HepG2 (cell line): ENCODE results near the gene TMCC1. TPM values are rescaled to one million over a fixed set of nuclear protein-coding genes. Genes with fewer than 3 reads are reported as not detected.

ENCODE experiments used
- ATAC-seq: fragments of 200-7000 bp; cut with Tn5 transposase; 3 replicates; pipeline ENCODE4 v1.9.1; 2020; ENCODE audit warnings: mild to moderate bottlenecking, moderate library complexity
- BruUV-seq: library from RNA; stranded (reverse); fragments of 400-500 nt; replicated peaks from 2 replicates; lab custom pipeline; 2021; lab: Mats Ljungman, UMichigan
- CTCF ChIA-PET: fragments of 300-600 bp; formaldehyde crosslinking; extraction: SDS; loops from one replicate; lab custom pipeline; 2021; ENCODE audit warnings: low total read pairs, inconsistent platforms, low intra/inter-chr PET ratio; lab: Yijun Ruan, JAX
- POLR2A ChIA-PET: fragments of 350-600 bp; sonication (Branson Sonifier 250); formaldehyde crosslinking; loops from one replicate; lab custom pipeline; 2020; ENCODE audit warnings: antibody characterized with exemption, inconsistent platforms; lab: Yijun Ruan, JAX
- DNase-seq: peaks from one replicate; pipeline ENCODE4 v3.0.0-alpha.2; 2015; ENCODE audit warnings: low spot score
- FAIRE-seq: peaks from 3 replicates; lab custom pipeline; 2011; peaks lifted over from hg19 to GRCh38; lab: Jason Lieb, UNC
- H2AFZ ChIP-seq: one replicate; pipeline ENCODE4 v1.6.1; 2011; ENCODE audit warnings: low read length, inconsistent platforms
- H3K27ac ChIP-seq: fragments of 300-600 bp; 3 replicates; pipeline ENCODE4 v1.8.0; 2011; ENCODE audit warnings: mixed run types, mild to moderate bottlenecking, mixed read lengths, low read length, inconsistent platforms; ENCODE audit not compliant: insufficient read depth; ENCODE audit errors: extremely low read length
- H3K27me3 ChIP-seq, 2 experiments: fragments of 200-600 bp in 1 of 2; 2 replicates in 1 of 2; 3 replicates in 1 of 2; pipeline versions ENCODE4 v1.6.0 to v1.8.0; 2011; ENCODE audit warnings: low read length in 2 of 2, mild to moderate bottlenecking in 2 of 2, moderate library complexity in 2 of 2, inconsistent platforms in 1 of 2; ENCODE audit not compliant: insufficient read depth in 2 of 2, control insufficient read depth in 1 of 2
- H3K36me3 ChIP-seq, 2 experiments: fragments of 200-600 bp in 1 of 2; replicated peaks in 1 of 2; 2 replicates in 1 of 2; 3 replicates in 1 of 2; pipeline versions ENCODE4 v1.5.1 to v1.8.0; 2011; ENCODE audit warnings: low read length in 2 of 2, inconsistent platforms in 1 of 2; ENCODE audit not compliant: insufficient read depth in 2 of 2, control insufficient read depth in 1 of 2
- H3K4me1 ChIP-seq: 2 replicates; pipeline ENCODE4 v1.5.1; 2012; ENCODE audit warnings: low read length, inconsistent platforms; ENCODE audit not compliant: insufficient read depth
- H3K4me2 ChIP-seq: 2 replicates; pipeline ENCODE4 v1.6.0; 2011; ENCODE audit warnings: low read depth, low read length, inconsistent platforms
- H3K4me3 ChIP-seq, 3 experiments: fragments of 200-600 bp in 1 of 3; sonication (generic), shearing (Covaris generic) in 1 of 3; replicated peaks in 1 of 3; 2 replicates each; pipeline ENCODE4 v1.5.1; 2011 to 2016; ENCODE audit warnings: low read length in 3 of 3, inconsistent platforms in 2 of 3, low read depth in 2 of 3, mild to moderate bottlenecking in 2 of 3, control low read depth in 1 of 3, mixed read lengths in 1 of 3; ENCODE audit not compliant: insufficient read depth in 1 of 3
- H3K79me2 ChIP-seq: one replicate; pipeline ENCODE4 v1.6.1; 2011; ENCODE audit warnings: low read length, inconsistent platforms; ENCODE audit not compliant: insufficient read depth
- H3K9ac ChIP-seq: 2 replicates; pipeline ENCODE4 v1.6.0; 2011; ENCODE audit warnings: mild to moderate bottlenecking, low read depth, low read length, inconsistent platforms; ENCODE audit not compliant: insufficient read depth
- H3K9me3 ChIP-seq: 2 replicates; pipeline ENCODE4 v1.5.1; 2012; ENCODE audit warnings: mild to moderate bottlenecking, low read length
- H4K20me1 ChIP-seq: 2 replicates; pipeline ENCODE4 v1.6.0; 2011; ENCODE audit warnings: inconsistent platforms, mild to moderate bottlenecking, low read length, moderate library complexity; ENCODE audit not compliant: insufficient read depth
- BCL6 ChIP-seq: IDR thresholded peaks from 2 replicates; pipeline ENCODE4 v1.6.1; 2016; ENCODE audit warnings: missing genetic modification reagents, missing compliant biosample characterization
- EHMT2 ChIP-seq: fragments of 200-600 bp; sonication (generic); IDR thresholded peaks from 2 replicates; pipeline ENCODE4 v1.7.0; 2017; ENCODE audit warnings: antibody characterized with exemption, low read depth, low read length, borderline replicate concordance
- ELF3 ChIP-seq: IDR thresholded peaks from 2 replicates; pipeline ENCODE4 v1.6.1; 2016; ENCODE audit warnings: missing genetic modification reagents, missing compliant biosample characterization
- HOXA3 ChIP-seq: sonication (generic); formaldehyde crosslinking; IDR thresholded peaks from 2 replicates; pipeline ENCODE4 v1.5.0; 2020; ENCODE audit warnings: missing genetic modification reagents
- KLF15 ChIP-seq: sonication (generic); formaldehyde crosslinking; IDR thresholded peaks from 2 replicates; pipeline ENCODE4 v1.8.1; 2023; ENCODE audit warnings: borderline replicate concordance, mild to moderate bottlenecking, inconsistent platforms, missing genetic modification reagents, mixed read lengths
- NR3C1 ChIP-seq: sonication (generic); formaldehyde crosslinking; IDR thresholded peaks from 2 replicates; pipeline ENCODE4 v1.4.0; 2020; ENCODE audit warnings: missing genetic modification reagents
- SALL1 ChIP-seq: sonication (generic); formaldehyde crosslinking; IDR thresholded peaks from 2 replicates; pipeline ENCODE4 v1.8.0; 2022; ENCODE audit warnings: mild to moderate bottlenecking, missing genetic modification reagents
- TRAFD1 ChIP-seq: sonication (generic); formaldehyde crosslinking; IDR thresholded peaks from 2 replicates; pipeline ENCODE4 v1.5.1; 2020; ENCODE audit warnings: missing genetic modification reagents, mild to moderate bottlenecking, borderline replicate concordance
- ZFX ChIP-seq: sonication (generic); formaldehyde crosslinking; IDR thresholded peaks from 2 replicates; pipeline ENCODE4 v1.4.0; 2020; ENCODE audit warnings: mild to moderate bottlenecking, low read depth, missing genetic modification reagents, moderate library complexity
- ZNF121 ChIP-seq: sonication (generic); formaldehyde crosslinking; IDR thresholded peaks from 2 replicates; pipeline ENCODE4 v1.5.0; 2020; ENCODE audit warnings: mild to moderate bottlenecking, missing genetic modification reagents
- ZNF501 ChIP-seq: sonication (generic); formaldehyde crosslinking; IDR thresholded peaks from 2 replicates; pipeline ENCODE4 v1.5.1; 2020; ENCODE audit warnings: mild to moderate bottlenecking, moderate library complexity, missing genetic modification reagents
- ZNF619 ChIP-seq: sonication (generic); formaldehyde crosslinking; IDR thresholded peaks from 2 replicates; pipeline ENCODE4 v1.4.0; 2020; ENCODE audit warnings: mild to moderate bottlenecking, missing genetic modification reagents
- WGBS: methylation state at CpG from one replicate; pipeline ENCODE4 v1.1.6; 2017; ENCODE audit warnings: low lambda C conversion rate; 5-methylcytosine and 5-hydroxymethylcytosine counted together
- in situ Hi-C: cut with HindIII; loops from 2 replicates; pipeline ENCODE4 v1.10.0; 2017; ENCODE audit warnings: low pct_unique_long_range_greater_than_20kb; ENCODE audit not compliant: extremely low pct_ligation_motif_present
- intact Hi-C: fragments of 100-400 bp; cut with micrococcal nuclease; formaldehyde crosslinking; loops from one replicate; pipeline ENCODE4 v1.10.0; 2022; ENCODE audit not compliant: unreplicated experiment
- polyA plus RNA-seq, 8 experiments: library from polyadenylated mRNA; depleted of rRNA in 3 of 8; stranded (reverse) in 7 of 8; unstranded in 1 of 8; fragments of >200 nt; fragmentation: Illumina TruSeq in 4 of 8; extraction: Trizol in 4 of 8; gene quantifications; 2 replicates each; pipeline versions ENCODE4 v1.2.1 to v1.2.3, GENCODE V29; 2011 to 2016; ENCODE audit warnings: low read depth in 4 of 8, missing spikeins in 1 of 8, mixed read lengths in 1 of 8; ENCODE audit not compliant: insufficient read depth in 1 of 8
- total RNA-seq, 5 experiments: library from RNA; depleted of rRNA; stranded (reverse); fragments of >200 nt; fragmentation: Illumina TruSeq; extraction: Trizol; gene quantifications; 2 replicates each; pipeline ENCODE4 v1.2.3, GENCODE V29; 2016; ENCODE audit warnings: low read depth in 1 of 5
- TF ChIP-seq, protein P1 (sequence below): sonication (generic); formaldehyde crosslinking; IDR thresholded peaks from 2 replicates; pipeline ENCODE4 v1.8.0; 2022; ENCODE audit warnings: missing genetic modification reagents, low read depth, mild to moderate bottlenecking, borderline replicate concordance

The TMCC1 gene
- total and polyA plus RNA-seq, 2 of the 13 experiments (the other 11 are each of a cell fraction or from before 2014, with no cell fraction given): 12.1 to 264 TPM

DNA sequence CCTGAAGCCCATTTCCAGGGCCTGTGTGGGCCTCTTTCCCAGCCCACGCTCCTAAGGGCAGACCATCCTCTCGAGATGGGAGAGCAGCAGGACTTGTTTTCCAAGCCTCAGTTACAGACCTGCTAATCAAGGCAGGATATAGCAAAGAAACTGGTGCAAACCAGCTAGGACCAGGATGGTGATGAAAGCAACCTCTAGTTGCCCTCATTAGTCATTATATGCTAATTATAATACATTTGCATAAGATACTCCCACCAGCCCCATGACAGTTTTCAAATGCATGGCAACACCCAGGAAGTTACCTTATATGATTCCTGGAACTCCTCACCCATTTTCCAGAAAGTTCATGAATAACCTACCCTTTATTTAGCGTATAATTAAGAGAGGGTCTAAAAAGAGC is 46.6 kb upstream of the TMCC1 start (continued):
- TF ChIP-seq SALL1 (CRISPR knock-in tag): no peak
- TF ChIP-seq, protein P1, sequence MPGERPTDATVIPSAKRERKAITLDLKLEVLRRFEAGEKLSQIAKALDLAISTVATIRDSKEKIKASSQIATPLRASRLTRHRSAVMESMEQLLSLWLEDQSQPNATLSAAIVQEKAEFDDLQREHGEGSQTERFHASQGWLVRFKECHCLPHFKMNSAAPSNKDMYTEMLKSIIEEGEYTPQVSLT (CRISPR knock-in tag): no peak
- TF ChIP-seq EHMT2: no peak
- TF ChIP-seq HOXA3 (CRISPR knock-in tag): no peak
- no peak for TF ChIP-seq ELF3 (CRISPR knock-in tag)
- TF ChIP-seq ZNF619 (CRISPR knock-in tag): no peak
- TF ChIP-seq TRAFD1 (CRISPR knock-in tag): no peak
- TF ChIP-seq BCL6: no peak
- TF ChIP-seq KLF15: no peak

DNA sequence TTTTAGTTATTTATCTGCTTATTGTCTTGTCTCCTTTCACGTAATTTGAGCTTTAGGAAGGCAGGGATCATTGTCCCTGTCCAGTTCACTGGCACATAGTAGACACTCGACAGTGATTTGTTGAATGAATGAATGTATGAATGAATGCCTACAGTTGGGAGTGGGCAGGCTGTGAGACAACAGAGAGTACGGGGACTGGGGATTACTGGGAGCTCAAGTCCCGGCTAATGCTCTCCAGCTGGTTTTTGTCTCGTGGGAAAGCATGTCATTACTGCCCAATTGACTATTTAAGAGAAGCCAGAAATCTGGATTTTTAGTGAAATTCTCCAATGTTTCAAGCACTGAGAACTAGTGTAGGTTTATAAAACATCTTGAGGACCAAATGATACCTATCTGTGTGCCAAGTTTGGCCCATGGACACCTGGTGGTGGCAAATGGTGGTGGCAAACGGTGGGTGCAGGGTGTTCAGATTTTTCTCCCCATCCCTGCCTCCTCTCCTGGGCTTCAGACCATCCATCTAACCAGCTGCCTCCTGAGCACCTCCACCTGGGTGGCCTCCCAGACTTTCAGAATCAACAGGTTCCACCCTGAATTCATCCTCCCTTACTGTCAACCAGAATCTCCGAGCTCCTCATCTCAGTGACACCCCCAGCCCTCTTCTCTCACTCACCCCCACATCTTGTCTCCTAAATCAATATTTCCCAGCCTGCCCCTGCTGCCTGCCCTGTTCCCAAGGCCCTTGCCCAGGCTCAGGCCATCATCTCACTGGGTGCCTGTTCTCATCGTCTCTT is 44.8 kb upstream of the TMCC1 start:
- 0 out of 3 replicates have a peak, but pooled peaks have one; percentile 11 for ATAC-seq
- peak overlapping the region; percentile 92 for H3K4me2 ChIP-seq
- intact Hi-C loops: no loop called here

More for the DNA sequence above, 44.8 kb upstream of the TMCC1 start:
- in situ Hi-C loops: loop anchor here (10.0 kb wide), 2 partner anchors 104 to 284 kb away; no protein-coding TSS in a partner anchor
- no peaks in the 10 kb centered on the region for H3K79me2 ChIP-seq
- H3K27ac ChIP-seq: no peak overlapping the region
- CTCF ChIA-PET: no interaction called here
- POLR2A ChIA-PET: no interaction called here
- no peaks in the 10 kb centered on the region for H3K9me3 ChIP-seq
- WGBS: 47% methylated on average over 8 of the region's 8 CpGs
- no peak overlapping the region for H2AFZ ChIP-seq
- BruUV-seq: no TSS peak
- 0 out of 2 replicates have a peak, but pooled peaks have one; percentile 6 for TF ChIP-seq ZNF501 (CRISPR knock-in tag)
- peak; percentile 7; the same call in 1 of the 2 replicates for TF ChIP-seq ZNF121
- no peak for TF ChIP-seq NR3C1 (CRISPR knock-in tag)
- TF ChIP-seq ZFX (CRISPR knock-in tag): 0 out of 2 replicates have a peak, but pooled peaks have one; percentile 1
- FAIRE-seq (no peak), DNase-seq (no peak)
- H3K36me3 ChIP-seq: no peaks in the 10 kb centered on the region
- no peak overlapping the region; a peak in 1 of 6 replicates for H3K4me3 ChIP-seq
- H3K4me1 ChIP-seq: peaks cover 45% of the 10 kb centered on the region
- no peaks in the 10 kb centered on the region for H4K20me1 ChIP-seq
- peaks cover 0 to 10% of the 10 kb centered on the region in 2 experiments; a peak in 2 of 5 replicates for H3K27me3 ChIP-seq
- no peak overlapping the region for H3K9ac ChIP-seq
